ENCODE results near the gene GATA2.

The GATA2 gene

GRCh38 chr3:128430301-128430700 lies 62.7 kb downstream of the GATA2 start:
- DNase-seq = no peak

- DNase-seq = no peak
These were observed 63.2 kb downstream of the GATA2 start for GRCh38 chr3:128429751-128430150.

Measured in SHP77 treated with DMSO at 0.1 percent for 48 hours (cell line).